ENCODE results near the gene ZNF333.

ZNF333 gene

GRCh38 chr19:14728595-14728994 lies 38.7 kb downstream of the ZNF333 start:
- H3K9ac ChIP-seq (ENCODE audit: low read depth in 1 of 2, low read length in 2 of 2), result no peak overlapping the region
- no peaks in the 10 kb centered on the region for H3K4me1 ChIP-seq (ENCODE audit: control insufficient read depth in 1 of 2, insufficient read depth in 2 of 2, low read length in 2 of 2)
- H3K9me3 ChIP-seq (ENCODE audit: control insufficient read depth in 1 of 2, low read length in 2 of 2), result peaks cover 29 to 30% of the 10 kb centered on the region in 2 donors
- H3K27ac ChIP-seq (ENCODE audit: low read depth, low read length), result no peak overlapping the region
- no peaks in the 10 kb centered on the region for H3K36me3 ChIP-seq (ENCODE audit: control insufficient read depth in 1 of 2, insufficient read depth in 2 of 2, low read length in 2 of 2)
- no peak overlapping the region for H3K4me3 ChIP-seq (ENCODE audit: low read depth in 1 of 2, low read length in 2 of 2)
- no peaks in the 10 kb centered on the region for H3K27me3 ChIP-seq (ENCODE audit: control insufficient read depth in 1 of 2, insufficient read depth in 2 of 2, low read length in 2 of 2)

- Histone ChIP-seq H3K27me3 (ENCODE audit: control insufficient read depth in 1 of 2, insufficient read depth in 2 of 2, low read length in 2 of 2) (no peaks in the 10 kb centered on the region), H3K4me1 (ENCODE audit: control insufficient read depth in 1 of 2, insufficient read depth in 2 of 2, low read length in 2 of 2) (no peaks in the 10 kb centered on the region), H3K9me3 (ENCODE audit: control insufficient read depth in 1 of 2, low read length in 2 of 2) (peaks cover 16 to 19% of the 10 kb centered on the region in 2 donors), H3K27ac (ENCODE audit: low read depth, low read length) (no peak overlapping the region), H3K36me3 (ENCODE audit: control insufficient read depth in 1 of 2, insufficient read depth in 2 of 2, low read length in 2 of 2) (no peaks in the 10 kb centered on the region), H3K9ac (ENCODE audit: low read depth in 1 of 2, low read length in 2 of 2) (no peak overlapping the region), H3K4me3 (ENCODE audit: low read depth in 1 of 2, low read length in 2 of 2) (no peak overlapping the region)
Measured at GRCh38 chr19:14731200-14731599, 41.4 kb downstream of the ZNF333 start.

- Histone ChIP-seq H3K27me3 (ENCODE audit: control insufficient read depth in 1 of 2, insufficient read depth in 2 of 2, low read length in 2 of 2) (no peaks in the 10 kb centered on the region), H3K27ac (ENCODE audit: low read depth, low read length) (no peak overlapping the region), H3K4me3 (ENCODE audit: low read depth in 1 of 2, low read length in 2 of 2) (no peak overlapping the region), H3K36me3 (ENCODE audit: control insufficient read depth in 1 of 2, insufficient read depth in 2 of 2, low read length in 2 of 2) (no peaks in the 10 kb centered on the region), H3K4me1 (ENCODE audit: control insufficient read depth in 1 of 2, insufficient read depth in 2 of 2, low read length in 2 of 2) (no peaks in the 10 kb centered on the region), H3K9ac (ENCODE audit: low read depth in 1 of 2, low read length in 2 of 2) (no peak overlapping the region), H3K9me3 (ENCODE audit: control insufficient read depth in 1 of 2, low read length in 2 of 2) (peaks cover 7 to 8% of the 10 kb centered on the region in 2 donors)
Measured at GRCh38 chr19:14732510-14732909, 42.7 kb downstream of the ZNF333 start.

GRCh38 chr19:14733574-14733973 lies 43.7 kb downstream of the ZNF333 start:
- no peak overlapping the region for H3K4me3 ChIP-seq (ENCODE audit: low read depth in 1 of 2, low read length in 2 of 2)
- no peak overlapping the region for H3K27ac ChIP-seq (ENCODE audit: low read depth, low read length)
- H3K9me3 ChIP-seq (ENCODE audit: control insufficient read depth in 1 of 2, low read length in 2 of 2), result peaks cover 6 to 8% of the 10 kb centered on the region in 2 donors
- H3K27me3 ChIP-seq (ENCODE audit: control insufficient read depth in 1 of 2, insufficient read depth in 2 of 2, low read length in 2 of 2), result no peaks in the 10 kb centered on the region
- no peaks in the 10 kb centered on the region for H3K36me3 ChIP-seq (ENCODE audit: control insufficient read depth in 1 of 2, insufficient read depth in 2 of 2, low read length in 2 of 2)
- no peak overlapping the region for H3K9ac ChIP-seq (ENCODE audit: low read depth in 1 of 2, low read length in 2 of 2)
- H3K4me1 ChIP-seq (ENCODE audit: control insufficient read depth in 1 of 2, insufficient read depth in 2 of 2, low read length in 2 of 2), result no peaks in the 10 kb centered on the region

- Histone ChIP-seq H3K4me3 (ENCODE audit: low read depth in 1 of 2, low read length in 2 of 2) (no peak overlapping the region), H3K4me1 (ENCODE audit: control insufficient read depth in 1 of 2, insufficient read depth in 2 of 2, low read length in 2 of 2) (no peaks in the 10 kb centered on the region), H3K27me3 (ENCODE audit: control insufficient read depth in 1 of 2, insufficient read depth in 2 of 2, low read length in 2 of 2) (no peaks in the 10 kb centered on the region), H3K9me3 (ENCODE audit: control insufficient read depth in 1 of 2, low read length in 2 of 2) (no peaks in the 10 kb centered on the region), H3K27ac (ENCODE audit: low read depth, low read length) (no peak overlapping the region), H3K36me3 (ENCODE audit: control insufficient read depth in 1 of 2, insufficient read depth in 2 of 2, low read length in 2 of 2) (no peaks in the 10 kb centered on the region), H3K9ac (ENCODE audit: low read depth in 1 of 2, low read length in 2 of 2) (no peak overlapping the region)
Measured at GRCh38 chr19:14735915-14736314, 46.1 kb downstream of the ZNF333 start.

GRCh38 chr19:14746886-14747285 lies 57.0 kb downstream of the ZNF333 start:
- Histone ChIP-seq H3K4me1 (ENCODE audit: control insufficient read depth in 1 of 2, insufficient read depth in 2 of 2, low read length in 2 of 2) (no peaks in the 10 kb centered on the region), H3K9me3 (ENCODE audit: control insufficient read depth in 1 of 2, low read length in 2 of 2) (no peaks in the 10 kb centered on the region), H3K36me3 (ENCODE audit: control insufficient read depth in 1 of 2, insufficient read depth in 2 of 2, low read length in 2 of 2) (peaks cover 0 to 4% of the 10 kb centered on the region in 2 donors), H3K4me3 (ENCODE audit: low read depth in 1 of 2, low read length in 2 of 2) (no peak overlapping the region), H3K9ac (ENCODE audit: low read depth in 1 of 2, low read length in 2 of 2) (no peak overlapping the region), H3K27me3 (ENCODE audit: control insufficient read depth in 1 of 2, insufficient read depth in 2 of 2, low read length in 2 of 2) (no peaks in the 10 kb centered on the region), H3K27ac (ENCODE audit: low read depth, low read length) (no peak overlapping the region)

- H3K36me3 ChIP-seq (ENCODE audit: control insufficient read depth in 1 of 2, insufficient read depth in 2 of 2, low read length in 2 of 2), result peaks cover 0 to 4% of the 10 kb centered on the region in 2 donors
- no peaks in the 10 kb centered on the region for H3K4me1 ChIP-seq (ENCODE audit: control insufficient read depth in 1 of 2, insufficient read depth in 2 of 2, low read length in 2 of 2)
- no peak overlapping the region for H3K9ac ChIP-seq (ENCODE audit: low read depth in 1 of 2, low read length in 2 of 2)
- H3K27ac ChIP-seq (ENCODE audit: low read depth, low read length), result no peak overlapping the region
- H3K9me3 ChIP-seq (ENCODE audit: control insufficient read depth in 1 of 2, low read length in 2 of 2), result no peaks in the 10 kb centered on the region
- H3K27me3 ChIP-seq (ENCODE audit: control insufficient read depth in 1 of 2, insufficient read depth in 2 of 2, low read length in 2 of 2), result no peaks in the 10 kb centered on the region
- no peak overlapping the region for H3K4me3 ChIP-seq (ENCODE audit: low read depth in 1 of 2, low read length in 2 of 2)
Measured at GRCh38 chr19:14748601-14749000, 58.8 kb downstream of the ZNF333 start.

- H3K36me3 ChIP-seq (ENCODE audit: control insufficient read depth in 1 of 2, insufficient read depth in 2 of 2, low read length in 2 of 2), result no peaks in the 10 kb centered on the region
- no peak overlapping the region for H3K9ac ChIP-seq (ENCODE audit: low read depth in 1 of 2, low read length in 2 of 2)
- no peaks in the 10 kb centered on the region for H3K4me1 ChIP-seq (ENCODE audit: control insufficient read depth in 1 of 2, insufficient read depth in 2 of 2, low read length in 2 of 2)
- H3K27ac ChIP-seq (ENCODE audit: low read depth, low read length), result no peak overlapping the region
- no peak overlapping the region for H3K4me3 ChIP-seq (ENCODE audit: low read depth in 1 of 2, low read length in 2 of 2)
- H3K27me3 ChIP-seq (ENCODE audit: control insufficient read depth in 1 of 2, insufficient read depth in 2 of 2, low read length in 2 of 2), result no peaks in the 10 kb centered on the region
- no peaks in the 10 kb centered on the region for H3K9me3 ChIP-seq (ENCODE audit: control insufficient read depth in 1 of 2, low read length in 2 of 2)
Measured at GRCh38 chr19:14758816-14759215, 69.0 kb downstream of the ZNF333 start.

GRCh38 chr19:14761607-14762006 lies 71.8 kb downstream of the ZNF333 start:
- Histone ChIP-seq H3K27ac (ENCODE audit: low read depth, low read length) (no peak overlapping the region), H3K4me3 (ENCODE audit: low read depth in 1 of 2, low read length in 2 of 2) (no peak overlapping the region), H3K9me3 (ENCODE audit: control insufficient read depth in 1 of 2, low read length in 2 of 2) (no peaks in the 10 kb centered on the region), H3K9ac (ENCODE audit: low read depth in 1 of 2, low read length in 2 of 2) (no peak overlapping the region), H3K27me3 (ENCODE audit: control insufficient read depth in 1 of 2, insufficient read depth in 2 of 2, low read length in 2 of 2) (no peaks in the 10 kb centered on the region), H3K4me1 (ENCODE audit: control insufficient read depth in 1 of 2, insufficient read depth in 2 of 2, low read length in 2 of 2) (no peaks in the 10 kb centered on the region), H3K36me3 (ENCODE audit: control insufficient read depth in 1 of 2, insufficient read depth in 2 of 2, low read length in 2 of 2) (no peaks in the 10 kb centered on the region)

- Histone ChIP-seq H3K27ac (ENCODE audit: low read depth, low read length) (no peak overlapping the region), H3K9ac (ENCODE audit: low read depth in 1 of 2, low read length in 2 of 2) (no peak overlapping the region), H3K9me3 (ENCODE audit: control insufficient read depth in 1 of 2, low read length in 2 of 2) (no peaks in the 10 kb centered on the region), H3K27me3 (ENCODE audit: control insufficient read depth in 1 of 2, insufficient read depth in 2 of 2, low read length in 2 of 2) (no peaks in the 10 kb centered on the region), H3K4me3 (ENCODE audit: low read depth in 1 of 2, low read length in 2 of 2) (no peak overlapping the region), H3K4me1 (ENCODE audit: control insufficient read depth in 1 of 2, insufficient read depth in 2 of 2, low read length in 2 of 2) (no peaks in the 10 kb centered on the region), H3K36me3 (ENCODE audit: control insufficient read depth in 1 of 2, insufficient read depth in 2 of 2, low read length in 2 of 2) (no peaks in the 10 kb centered on the region)
Measured at GRCh38 chr19:14762111-14762510, 72.3 kb downstream of the ZNF333 start.

All from duodenal mucosa (tissue), 2 donors.